NCI-H524 treated with DMSO at 0.1 percent for 48 hours (cell line): Measurements from ENCODE around the gene DNMT3L.

Source experiments
- DNase-seq: peaks from one replicate; lab custom pipeline; 2025; lab: John Stamatoyannopoulos, UW

The DNMT3L gene

GRCh38 chr21:44294391-44295162, 32.9 kb upstream of the DNMT3L start:
- DNase-seq: no peak

- no peak for DNase-seq
Observed at GRCh38 chr21:44293551-44294231, 32.0 kb upstream of the DNMT3L start.

DNA sequence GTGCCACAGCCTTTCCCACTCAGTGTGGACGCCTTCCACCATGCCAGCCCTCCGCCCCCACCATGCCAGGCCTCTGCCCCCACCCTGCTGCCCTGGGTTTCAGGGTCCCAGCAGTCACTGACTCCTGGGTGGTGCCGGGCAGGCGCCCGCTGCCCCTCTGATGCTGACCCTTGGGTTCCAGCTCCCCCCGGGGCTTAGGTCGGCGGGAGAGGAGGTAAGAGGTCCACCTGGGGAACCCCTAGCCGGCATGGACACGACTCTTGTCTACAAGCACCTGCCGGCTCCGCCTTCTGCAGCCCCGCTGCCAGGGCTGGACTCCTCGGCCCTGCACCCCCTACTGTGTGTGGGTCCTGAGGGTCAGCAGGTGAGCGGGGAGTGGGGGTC, 31.1 kb upstream of the DNMT3L start:
- no peak for DNase-seq

GRCh38 chr21:44291936-44292811, 30.5 kb upstream of the DNMT3L start:
- no peak for DNase-seq

DNA sequence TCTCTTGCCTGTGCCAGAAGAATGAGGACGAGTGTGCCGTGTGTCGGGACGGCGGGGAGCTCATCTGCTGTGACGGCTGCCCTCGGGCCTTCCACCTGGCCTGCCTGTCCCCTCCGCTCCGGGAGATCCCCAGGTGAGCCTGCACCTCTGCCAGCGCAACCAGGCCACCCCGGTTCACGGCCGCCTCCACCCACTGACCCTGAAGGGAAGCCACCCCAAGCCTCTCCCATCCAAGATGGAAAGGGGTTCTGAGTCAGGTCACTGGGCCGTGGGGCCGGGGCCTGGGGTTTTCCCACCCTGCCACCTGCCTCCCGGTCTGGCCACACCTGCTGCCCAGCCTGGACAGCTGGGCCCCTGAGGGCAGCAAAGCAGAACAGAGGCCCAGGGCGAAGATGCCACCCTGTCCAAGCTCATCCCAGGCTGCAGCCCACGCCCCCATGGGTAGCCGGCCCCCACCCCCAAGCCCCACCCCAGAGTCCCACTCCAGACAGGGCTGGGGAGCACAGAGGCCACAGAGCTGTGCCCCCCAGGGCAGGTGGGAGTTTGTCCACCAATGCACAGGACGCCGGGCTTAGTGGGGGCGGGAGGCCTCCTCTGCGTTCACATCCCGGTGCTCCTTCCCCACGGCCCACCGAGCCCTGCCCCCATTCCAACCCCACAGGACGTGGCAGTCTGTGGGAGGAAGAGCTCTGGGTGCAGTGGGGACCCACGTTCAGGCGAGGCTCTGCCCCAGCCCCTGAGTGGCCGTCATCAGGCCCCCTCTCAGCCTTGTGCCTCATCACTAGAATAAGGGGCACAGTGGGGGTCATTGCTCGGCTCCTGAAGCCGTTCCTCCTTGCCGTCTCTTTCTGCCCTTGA, 29.6 kb upstream of the DNMT3L start:
- DNase-seq: no peak

- DNase-seq: no peak
Observed at GRCh38 chr21:44290327-44291077, 28.8 kb upstream of the DNMT3L start.

DNA sequence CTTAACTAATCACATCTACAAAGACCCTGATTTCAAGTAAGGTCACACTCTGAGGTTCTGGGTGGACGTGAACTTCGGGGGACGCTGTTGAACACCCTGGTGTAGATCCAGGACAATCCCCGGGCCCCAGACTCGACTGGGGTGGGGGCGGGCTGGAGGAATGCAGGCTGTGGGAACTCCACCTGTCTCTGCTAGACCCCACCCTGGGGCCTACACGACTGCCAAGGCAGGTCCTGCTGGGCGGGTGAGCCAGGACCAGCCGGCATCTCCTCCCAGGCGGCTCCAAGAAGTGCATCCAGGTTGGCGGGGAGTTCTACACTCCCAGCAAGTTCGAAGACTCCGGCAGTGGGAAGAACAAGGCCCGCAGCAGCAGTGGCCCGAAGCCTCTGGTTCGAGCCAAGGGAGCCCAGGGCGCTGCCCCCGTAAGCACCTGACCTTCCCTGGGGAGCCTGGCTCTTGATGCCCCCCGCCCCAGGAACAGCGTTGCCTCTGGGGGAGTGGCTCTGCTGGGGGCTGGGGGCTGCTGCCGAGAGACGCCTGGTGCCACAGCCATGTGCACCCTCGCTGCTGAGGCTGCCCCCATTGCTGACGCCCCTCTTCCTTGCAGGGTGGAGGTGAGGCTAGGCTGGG, 27.8 kb upstream of the DNMT3L start:
- DNase-seq: no peak

GRCh38 chr21:44288251-44289110, 26.8 kb upstream of the DNMT3L start:
- no peak for DNase-seq

- no peak for DNase-seq
Observed at GRCh38 chr21:44286716-44287632, 25.3 kb upstream of the DNMT3L start.

- DNase-seq: no peak
Observed at GRCh38 chr21:44286086-44286715, 24.5 kb upstream of the DNMT3L start.

GRCh38 chr21:44285138-44285992, 23.7 kb upstream of the DNMT3L start, which contains the start of gene AIRE:
TSS of gene AIRE (plus strand) at chr21:44285876. CDS start at chr21:44286007, 131 bp downstream.
- DNase-seq: no peak

- no peak for DNase-seq
Observed at GRCh38 chr21:44283948-44284347, 22.3 kb upstream of the DNMT3L start.

- DNase-seq: peak; percentile 9
Observed at GRCh38 chr21:44283211-44283785, 21.6 kb upstream of the DNMT3L start.

DNA sequence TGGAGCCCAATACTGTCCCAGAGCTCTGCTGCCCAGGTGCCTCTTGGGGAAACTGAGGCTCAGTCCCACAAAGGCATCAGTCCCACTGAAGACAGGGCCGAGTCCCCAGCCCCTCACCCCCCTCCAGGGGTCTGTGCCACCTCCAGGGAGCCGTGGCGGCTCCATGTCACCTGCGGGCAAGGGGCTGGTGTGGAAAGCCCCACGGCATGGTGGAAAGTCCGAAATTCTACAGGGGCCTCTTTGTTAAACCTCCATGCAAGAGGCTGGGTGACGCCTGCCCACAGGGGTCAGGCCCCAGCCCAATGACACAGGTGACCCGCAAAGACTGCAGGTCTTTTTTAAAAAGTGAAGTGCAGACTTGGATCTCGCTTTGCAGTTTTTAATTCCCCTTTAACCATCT, 20.7 kb upstream of the DNMT3L start:
- DNase-seq: no peak

DNA sequence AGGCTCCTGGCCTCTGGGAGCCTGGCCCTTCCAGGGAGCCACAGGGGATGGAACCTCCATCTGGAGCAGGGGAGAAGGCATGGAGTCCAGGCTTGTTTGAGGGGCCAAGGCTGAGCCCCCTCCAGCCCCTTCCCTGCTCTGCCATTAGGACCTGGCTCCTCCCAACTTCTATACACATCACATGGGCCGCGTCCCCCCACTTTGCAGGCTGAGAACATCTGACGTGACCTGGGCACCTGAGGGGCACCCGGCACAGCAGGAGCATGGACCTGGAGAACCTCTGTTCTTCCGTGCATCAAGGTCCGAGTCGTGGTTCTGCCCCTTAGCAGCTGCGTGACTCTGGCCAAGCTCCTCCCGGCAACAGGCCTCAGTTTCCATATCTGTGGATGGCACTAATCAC, 20.1 kb upstream of the DNMT3L start:
- DNase-seq: no peak
